ENCODE measurements around the gene EFHC2.

The EFHC2 gene

DNA sequence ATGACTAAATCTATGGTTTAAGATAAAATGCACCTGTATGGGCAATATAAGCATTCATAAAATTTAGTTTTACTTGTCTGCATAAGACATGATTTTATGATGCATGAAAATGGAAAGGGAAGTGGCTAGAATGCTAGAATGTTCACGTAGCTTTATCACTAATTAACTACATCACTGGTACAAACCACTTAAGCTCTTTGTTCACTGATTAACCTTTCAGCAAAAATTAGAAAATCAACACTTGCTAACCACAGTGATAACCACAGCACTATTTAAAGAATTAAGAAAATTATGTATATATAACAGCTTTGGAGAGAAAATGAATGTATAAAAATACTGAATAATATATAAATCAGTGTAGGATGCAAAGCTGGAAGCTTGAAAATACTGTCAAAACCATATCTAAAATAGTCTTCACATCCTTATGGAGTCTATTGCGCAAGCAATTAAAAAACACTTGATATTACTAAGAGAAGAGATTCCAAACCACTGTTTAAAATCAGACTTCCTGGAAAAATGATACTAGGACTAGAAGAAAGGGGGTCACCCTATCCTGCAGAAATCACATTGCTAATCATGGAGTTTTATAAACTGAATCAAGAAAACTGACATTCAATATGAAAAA, 51.9 kb downstream of the EFHC2 start:
- CTCF ChIA-PET: interaction anchor here (0.7 kb wide), 1 partner anchor 13 kb away, joined by 3 read pairs; no protein-coding TSS in a partner anchor

DNA sequence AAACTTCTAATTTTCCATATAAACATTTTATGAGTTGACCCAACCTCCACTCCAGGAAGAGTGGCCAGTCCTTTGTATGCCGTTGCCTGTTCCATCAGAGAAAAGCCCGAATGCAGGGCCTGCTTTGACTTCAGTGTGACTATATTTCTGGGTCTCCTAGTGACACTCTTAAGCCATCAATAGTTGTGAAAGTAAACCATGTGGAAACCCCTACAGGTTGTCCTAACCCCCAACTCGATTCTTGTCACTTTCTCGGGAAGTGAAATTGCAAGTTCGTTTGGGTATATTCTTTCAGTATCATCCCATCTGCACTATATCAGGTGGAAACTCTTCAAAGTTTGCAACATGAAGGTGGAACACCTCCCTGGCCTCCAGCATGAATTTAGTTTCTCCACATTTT, 52.8 kb downstream of the EFHC2 start:
- CTCF ChIA-PET: no interaction called here
- Histone ChIP-seq H3K4me1 (ENCODE audit: control insufficient read depth, insufficient read depth, low read length) (no peaks in the 10 kb centered on the region), H3K36me3 (ENCODE audit: control insufficient read depth in 2 of 2, insufficient read depth in 1 of 2, low read length in 2 of 2) (no peaks in the 10 kb centered on the region), H3K4me3 (ENCODE audit: low read depth, low read length) (no peak overlapping the region), H3K27ac (ENCODE audit: extremely low read depth, low read depth, low read length) (no peak overlapping the region), H3K9me3 (ENCODE audit: control insufficient read depth, insufficient read depth, low read depth, low read length) (no peaks in the 10 kb centered on the region)
- POLR2A ChIA-PET: no interaction called here
- TF ChIP-seq, protein P1, sequence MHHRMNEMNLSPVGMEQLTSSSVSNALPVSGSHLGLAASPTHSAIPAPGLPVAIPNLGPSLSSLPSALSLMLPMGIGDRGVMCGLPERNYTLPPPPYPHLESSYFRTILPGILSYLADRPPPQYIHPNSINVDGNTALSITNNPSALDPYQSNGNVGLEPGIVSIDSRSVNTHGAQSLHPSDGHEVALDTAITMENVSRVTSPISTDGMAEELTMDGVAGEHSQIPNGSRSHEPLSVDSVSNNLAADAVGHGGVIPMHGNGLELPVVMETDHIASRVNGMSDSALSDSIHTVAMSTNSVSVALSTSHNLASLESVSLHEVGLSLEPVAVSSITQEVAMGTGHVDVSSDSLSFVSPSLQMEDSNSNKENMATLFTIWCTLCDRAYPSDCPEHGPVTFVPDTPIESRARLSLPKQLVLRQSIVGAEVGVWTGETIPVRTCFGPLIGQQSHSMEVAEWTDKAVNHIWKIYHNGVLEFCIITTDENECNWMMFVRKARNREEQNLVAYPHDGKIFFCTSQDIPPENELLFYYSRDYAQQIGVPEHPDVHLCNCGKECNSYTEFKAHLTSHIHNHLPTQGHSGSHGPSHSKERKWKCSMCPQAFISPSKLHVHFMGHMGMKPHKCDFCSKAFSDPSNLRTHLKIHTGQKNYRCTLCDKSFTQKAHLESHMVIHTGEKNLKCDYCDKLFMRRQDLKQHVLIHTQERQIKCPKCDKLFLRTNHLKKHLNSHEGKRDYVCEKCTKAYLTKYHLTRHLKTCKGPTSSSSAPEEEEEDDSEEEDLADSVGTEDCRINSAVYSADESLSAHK (tag by site-specific recombination; IDR thresholded peaks at IDR 0.05): no peak
- TF ChIP-seq ZXDB (tag by site-specific recombination; IDR thresholded peaks at IDR 0.05) (no peak), ZNF623 (tag by site-specific recombination; IDR thresholded peaks at IDR 0.05) (no peak), GLIS1 (tag by site-specific recombination; IDR thresholded peaks at IDR 0.05) (no peak), ZBTB48 (tag by site-specific recombination; IDR thresholded peaks at IDR 0.05) (no peak)
- TF ChIP-seq, protein P2, sequence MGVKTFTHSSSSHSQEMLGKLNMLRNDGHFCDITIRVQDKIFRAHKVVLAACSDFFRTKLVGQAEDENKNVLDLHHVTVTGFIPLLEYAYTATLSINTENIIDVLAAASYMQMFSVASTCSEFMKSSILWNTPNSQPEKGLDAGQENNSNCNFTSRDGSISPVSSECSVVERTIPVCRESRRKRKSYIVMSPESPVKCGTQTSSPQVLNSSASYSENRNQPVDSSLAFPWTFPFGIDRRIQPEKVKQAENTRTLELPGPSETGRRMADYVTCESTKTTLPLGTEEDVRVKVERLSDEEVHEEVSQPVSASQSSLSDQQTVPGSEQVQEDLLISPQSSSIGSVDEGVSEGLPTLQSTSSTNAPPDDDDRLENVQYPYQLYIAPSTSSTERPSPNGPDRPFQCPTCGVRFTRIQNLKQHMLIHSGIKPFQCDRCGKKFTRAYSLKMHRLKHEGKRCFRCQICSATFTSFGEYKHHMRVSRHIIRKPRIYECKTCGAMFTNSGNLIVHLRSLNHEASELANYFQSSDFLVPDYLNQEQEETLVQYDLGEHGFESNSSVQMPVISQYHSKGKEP (tag by site-specific recombination; IDR thresholded peaks at IDR 0.05): no peak
- TF ChIP-seq, protein P3, sequence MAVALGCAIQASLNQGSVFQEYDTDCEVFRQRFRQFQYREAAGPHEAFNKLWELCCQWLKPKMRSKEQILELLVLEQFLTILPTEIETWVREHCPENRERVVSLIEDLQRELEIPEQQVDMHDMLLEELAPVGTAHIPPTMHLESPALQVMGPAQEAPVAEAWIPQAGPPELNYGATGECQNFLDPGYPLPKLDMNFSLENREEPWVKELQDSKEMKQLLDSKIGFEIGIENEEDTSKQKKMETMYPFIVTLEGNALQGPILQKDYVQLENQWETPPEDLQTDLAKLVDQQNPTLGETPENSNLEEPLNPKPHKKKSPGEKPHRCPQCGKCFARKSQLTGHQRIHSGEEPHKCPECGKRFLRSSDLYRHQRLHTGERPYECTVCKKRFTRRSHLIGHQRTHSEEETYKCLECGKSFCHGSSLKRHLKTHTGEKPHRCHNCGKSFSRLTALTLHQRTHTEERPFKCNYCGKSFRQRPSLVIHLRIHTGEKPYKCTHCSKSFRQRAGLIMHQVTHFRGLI (tag by site-specific recombination; IDR thresholded peaks at IDR 0.05): no peak
- TF ChIP-seq, protein P4, sequence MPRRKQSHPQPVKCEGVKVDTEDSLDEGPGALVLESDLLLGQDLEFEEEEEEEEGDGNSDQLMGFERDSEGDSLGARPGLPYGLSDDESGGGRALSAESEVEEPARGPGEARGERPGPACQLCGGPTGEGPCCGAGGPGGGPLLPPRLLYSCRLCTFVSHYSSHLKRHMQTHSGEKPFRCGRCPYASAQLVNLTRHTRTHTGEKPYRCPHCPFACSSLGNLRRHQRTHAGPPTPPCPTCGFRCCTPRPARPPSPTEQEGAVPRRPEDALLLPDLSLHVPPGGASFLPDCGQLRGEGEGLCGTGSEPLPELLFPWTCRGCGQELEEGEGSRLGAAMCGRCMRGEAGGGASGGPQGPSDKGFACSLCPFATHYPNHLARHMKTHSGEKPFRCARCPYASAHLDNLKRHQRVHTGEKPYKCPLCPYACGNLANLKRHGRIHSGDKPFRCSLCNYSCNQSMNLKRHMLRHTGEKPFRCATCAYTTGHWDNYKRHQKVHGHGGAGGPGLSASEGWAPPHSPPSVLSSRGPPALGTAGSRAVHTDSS (tag by site-specific recombination; IDR thresholded peaks at IDR 0.05): no peak

More for the DNA sequence above, 51.9 kb downstream of the EFHC2 start:
- TF ChIP-seq ZBTB1 (tag by site-specific recombination; IDR thresholded peaks at IDR 0.05) (no peak), MYNN (tag by site-specific recombination; IDR thresholded peaks at IDR 0.05; ENCODE audit: borderline replicate concordance) (no peak), ZNF670 (tag by site-specific recombination; IDR thresholded peaks at IDR 0.05; ENCODE audit: low read depth) (no peak), ZNF202 (tag by site-specific recombination; IDR thresholded peaks at IDR 0.05; ENCODE audit: borderline replicate concordance) (no peak), ZNF626 (tag by site-specific recombination; IDR thresholded peaks at IDR 0.05) (no peak), ZNF350 (tag by site-specific recombination; IDR thresholded peaks at IDR 0.05) (no peak), EGR2 (tag by site-specific recombination; IDR thresholded peaks at IDR 0.05; ENCODE audit: low read depth) (no peak), ZFP69B (tag by site-specific recombination; IDR thresholded peaks at IDR 0.05) (no peak), SCRT1 (tag by site-specific recombination; IDR thresholded peaks at IDR 0.05; ENCODE audit: borderline replicate concordance) (no peak), ZNF274 (IDR thresholded peaks at IDR 0.05; ENCODE audit: low read length) (no peak), ZNF274 (tag by site-specific recombination; IDR thresholded peaks at IDR 0.05; ENCODE audit: borderline replicate concordance) (no peak), HOXD13 (CRISPR knock-in tag; IDR thresholded peaks at IDR 0.05; ENCODE audit: borderline replicate concordance) (no peak), ZBTB7A (tag by site-specific recombination; IDR thresholded peaks at IDR 0.05; ENCODE audit: low read depth) (no peak), MEIS1 (CRISPR knock-in tag; IDR thresholded peaks at IDR 0.05; ENCODE audit: borderline replicate concordance) (no peak), ZFHX2 (tag by site-specific recombination; conservative IDR thresholded peaks at IDR 0.05) (no peak)
- TF ChIP-seq, protein P5, sequence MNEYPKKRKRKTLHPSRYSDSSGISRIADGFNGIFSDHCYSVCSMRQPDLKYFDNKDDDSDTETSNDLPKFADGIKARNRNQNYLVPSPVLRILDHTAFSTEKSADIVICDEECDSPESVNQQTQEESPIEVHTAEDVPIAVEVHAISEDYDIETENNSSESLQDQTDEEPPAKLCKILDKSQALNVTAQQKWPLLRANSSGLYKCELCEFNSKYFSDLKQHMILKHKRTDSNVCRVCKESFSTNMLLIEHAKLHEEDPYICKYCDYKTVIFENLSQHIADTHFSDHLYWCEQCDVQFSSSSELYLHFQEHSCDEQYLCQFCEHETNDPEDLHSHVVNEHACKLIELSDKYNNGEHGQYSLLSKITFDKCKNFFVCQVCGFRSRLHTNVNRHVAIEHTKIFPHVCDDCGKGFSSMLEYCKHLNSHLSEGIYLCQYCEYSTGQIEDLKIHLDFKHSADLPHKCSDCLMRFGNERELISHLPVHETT (tag by site-specific recombination; IDR thresholded peaks at IDR 0.05): no peak
- TF ChIP-seq, protein P6, sequence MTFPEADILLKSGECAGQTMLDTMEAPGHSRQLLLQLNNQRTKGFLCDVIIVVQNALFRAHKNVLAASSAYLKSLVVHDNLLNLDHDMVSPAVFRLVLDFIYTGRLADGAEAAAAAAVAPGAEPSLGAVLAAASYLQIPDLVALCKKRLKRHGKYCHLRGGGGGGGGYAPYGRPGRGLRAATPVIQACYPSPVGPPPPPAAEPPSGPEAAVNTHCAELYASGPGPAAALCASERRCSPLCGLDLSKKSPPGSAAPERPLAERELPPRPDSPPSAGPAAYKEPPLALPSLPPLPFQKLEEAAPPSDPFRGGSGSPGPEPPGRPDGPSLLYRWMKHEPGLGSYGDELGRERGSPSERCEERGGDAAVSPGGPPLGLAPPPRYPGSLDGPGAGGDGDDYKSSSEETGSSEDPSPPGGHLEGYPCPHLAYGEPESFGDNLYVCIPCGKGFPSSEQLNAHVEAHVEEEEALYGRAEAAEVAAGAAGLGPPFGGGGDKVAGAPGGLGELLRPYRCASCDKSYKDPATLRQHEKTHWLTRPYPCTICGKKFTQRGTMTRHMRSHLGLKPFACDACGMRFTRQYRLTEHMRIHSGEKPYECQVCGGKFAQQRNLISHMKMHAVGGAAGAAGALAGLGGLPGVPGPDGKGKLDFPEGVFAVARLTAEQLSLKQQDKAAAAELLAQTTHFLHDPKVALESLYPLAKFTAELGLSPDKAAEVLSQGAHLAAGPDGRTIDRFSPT (tag by site-specific recombination; IDR thresholded peaks at IDR 0.05): no peak
- TF ChIP-seq, protein P7, sequence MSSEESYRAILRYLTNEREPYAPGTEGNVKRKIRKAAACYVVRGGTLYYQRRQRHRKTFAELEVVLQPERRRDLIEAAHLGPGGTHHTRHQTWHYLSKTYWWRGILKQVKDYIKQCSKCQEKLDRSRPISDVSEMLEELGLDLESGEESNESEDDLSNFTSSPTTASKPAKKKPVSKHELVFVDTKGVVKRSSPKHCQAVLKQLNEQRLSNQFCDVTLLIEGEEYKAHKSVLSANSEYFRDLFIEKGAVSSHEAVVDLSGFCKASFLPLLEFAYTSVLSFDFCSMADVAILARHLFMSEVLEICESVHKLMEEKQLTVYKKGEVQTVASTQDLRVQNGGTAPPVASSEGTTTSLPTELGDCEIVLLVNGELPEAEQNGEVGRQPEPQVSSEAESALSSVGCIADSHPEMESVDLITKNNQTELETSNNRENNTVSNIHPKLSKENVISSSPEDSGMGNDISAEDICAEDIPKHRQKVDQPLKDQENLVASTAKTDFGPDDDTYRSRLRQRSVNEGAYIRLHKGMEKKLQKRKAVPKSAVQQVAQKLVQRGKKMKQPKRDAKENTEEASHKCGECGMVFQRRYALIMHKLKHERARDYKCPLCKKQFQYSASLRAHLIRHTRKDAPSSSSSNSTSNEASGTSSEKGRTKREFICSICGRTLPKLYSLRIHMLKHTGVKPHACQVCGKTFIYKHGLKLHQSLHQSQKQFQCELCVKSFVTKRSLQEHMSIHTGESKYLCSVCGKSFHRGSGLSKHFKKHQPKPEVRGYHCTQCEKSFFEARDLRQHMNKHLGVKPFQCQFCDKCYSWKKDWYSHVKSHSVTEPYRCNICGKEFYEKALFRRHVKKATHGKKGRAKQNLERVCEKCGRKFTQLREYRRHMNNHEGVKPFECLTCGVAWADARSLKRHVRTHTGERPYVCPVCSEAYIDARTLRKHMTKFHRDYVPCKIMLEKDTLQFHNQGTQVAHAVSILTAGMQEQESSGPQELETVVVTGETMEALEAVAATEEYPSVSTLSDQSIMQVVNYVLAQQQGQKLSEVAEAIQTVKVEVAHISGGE (tag by site-specific recombination; conservative IDR thresholded peaks at IDR 0.05; ENCODE audit: low read depth): no peak
- no peaks in the 10 kb centered on the region for H3K36me3 ChIP-seq (ENCODE audit: control insufficient read depth in 2 of 2, insufficient read depth in 1 of 2, low read length in 2 of 2)
- no peaks in the 10 kb centered on the region for H3K9me3 ChIP-seq (ENCODE audit: control insufficient read depth, insufficient read depth, low read depth, low read length)
- H3K4me1 ChIP-seq (ENCODE audit: control insufficient read depth, insufficient read depth, low read length): no peaks in the 10 kb centered on the region
- no peak overlapping the region for H3K4me3 ChIP-seq (ENCODE audit: low read depth, low read length)
- no peak overlapping the region for H3K27ac ChIP-seq (ENCODE audit: extremely low read depth, low read depth, low read length)
- POLR2A ChIA-PET: interaction anchor here (0.5 kb wide), 1 partner anchor 384 kb away, joined by 3 read pairs; no protein-coding TSS in a partner anchor

Measured in HEK293 (cell line).